ENCODE results near the gene NDRG3.

DNA sequence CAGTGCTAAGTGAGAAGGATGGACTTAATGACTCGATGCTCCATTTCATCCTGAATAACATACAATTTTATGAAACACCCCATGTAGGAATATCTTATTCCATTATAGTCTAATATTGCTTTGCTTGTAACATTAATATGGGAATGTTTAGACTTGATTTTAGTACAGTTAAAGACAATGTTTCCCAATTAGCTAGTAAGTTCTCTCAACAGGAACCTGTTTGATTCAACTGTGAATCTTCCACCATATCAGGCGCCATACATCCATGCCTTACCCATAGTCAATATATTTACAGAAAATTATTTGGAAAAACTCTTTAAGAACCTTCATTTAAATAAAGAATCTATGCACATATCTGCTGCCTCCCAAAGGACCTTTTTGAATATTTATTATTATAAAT, 3.3 kb downstream of the NDRG3 start:
- TF ChIP-seq, protein P1, sequence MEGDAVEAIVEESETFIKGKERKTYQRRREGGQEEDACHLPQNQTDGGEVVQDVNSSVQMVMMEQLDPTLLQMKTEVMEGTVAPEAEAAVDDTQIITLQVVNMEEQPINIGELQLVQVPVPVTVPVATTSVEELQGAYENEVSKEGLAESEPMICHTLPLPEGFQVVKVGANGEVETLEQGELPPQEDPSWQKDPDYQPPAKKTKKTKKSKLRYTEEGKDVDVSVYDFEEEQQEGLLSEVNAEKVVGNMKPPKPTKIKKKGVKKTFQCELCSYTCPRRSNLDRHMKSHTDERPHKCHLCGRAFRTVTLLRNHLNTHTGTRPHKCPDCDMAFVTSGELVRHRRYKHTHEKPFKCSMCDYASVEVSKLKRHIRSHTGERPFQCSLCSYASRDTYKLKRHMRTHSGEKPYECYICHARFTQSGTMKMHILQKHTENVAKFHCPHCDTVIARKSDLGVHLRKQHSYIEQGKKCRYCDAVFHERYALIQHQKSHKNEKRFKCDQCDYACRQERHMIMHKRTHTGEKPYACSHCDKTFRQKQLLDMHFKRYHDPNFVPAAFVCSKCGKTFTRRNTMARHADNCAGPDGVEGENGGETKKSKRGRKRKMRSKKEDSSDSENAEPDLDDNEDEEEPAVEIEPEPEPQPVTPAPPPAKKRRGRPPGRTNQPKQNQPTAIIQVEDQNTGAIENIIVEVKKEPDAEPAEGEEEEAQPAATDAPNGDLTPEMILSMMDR (IDR thresholded peaks at IDR 0.05): no peak
- TF ChIP-seq POLR2A (IDR thresholded peaks at IDR 0.05) (no peak), POLR2AphosphoS5 (IDR thresholded peaks at IDR 0.05; ENCODE audit: insufficient read depth in 1 of 2, low read depth in 1 of 2) (no peak)

All from vagina (tissue), 2 donors.